Neuron (in vitro differentiated cells): ENCODE measurements around the gene BIRC5.
A peak's percentile ranks its signal among the peaks of the same experiment; 100 is the strongest.

Experiments
- H2AFZ ChIP-seq: one replicate; pipeline ENCODE4 v1.6.1; 2013; ENCODE audit warnings: low read depth, mild to moderate bottlenecking, inconsistent platforms, low read length, moderate library complexity
- H3K27me3 ChIP-seq: one replicate; pipeline ENCODE4 v1.6.1; 2013; ENCODE audit warnings: low read length; ENCODE audit not compliant: insufficient read depth
- H3K36me3 ChIP-seq: one replicate; pipeline ENCODE4 v1.6.1; 2013; ENCODE audit warnings: low read length; ENCODE audit not compliant: insufficient read depth
- H3K4me1 ChIP-seq: one replicate; pipeline ENCODE4 v1.6.1; 2013; ENCODE audit warnings: low read length; ENCODE audit not compliant: insufficient read depth
- H3K4me3 ChIP-seq: 2 replicates; pipeline ENCODE4 v1.5.1; 2013; ENCODE audit warnings: mild to moderate bottlenecking, low read length, moderate library complexity
- H3K9me3 ChIP-seq: one replicate; pipeline ENCODE4 v1.6.1; 2013; ENCODE audit warnings: low read length

BIRC5 gene

GRCh38 chr17:78267253-78268073 is 53.4 kb downstream of the BIRC5 start:
- Histone ChIP-seq H2AFZ (no peak overlapping the region), H3K27me3 (no peaks in the 10 kb centered on the region), H3K36me3 (peaks cover 10% of the 10 kb centered on the region), H3K4me3 (peak overlapping the region; percentile 61), H3K9me3 (no peaks in the 10 kb centered on the region), H3K4me1 (peaks cover 64% of the 10 kb centered on the region)

GRCh38 chr17:78268191-78268874 is 54.3 kb downstream of the BIRC5 start:
- Histone ChIP-seq H3K27me3 (no peaks in the 10 kb centered on the region), H2AFZ (no peak overlapping the region), H3K9me3 (no peaks in the 10 kb centered on the region), H3K36me3 (peaks cover 10% of the 10 kb centered on the region), H3K4me1 (peaks cover 66% of the 10 kb centered on the region), H3K4me3 (peak overlapping the region; percentile 61)

DNA sequence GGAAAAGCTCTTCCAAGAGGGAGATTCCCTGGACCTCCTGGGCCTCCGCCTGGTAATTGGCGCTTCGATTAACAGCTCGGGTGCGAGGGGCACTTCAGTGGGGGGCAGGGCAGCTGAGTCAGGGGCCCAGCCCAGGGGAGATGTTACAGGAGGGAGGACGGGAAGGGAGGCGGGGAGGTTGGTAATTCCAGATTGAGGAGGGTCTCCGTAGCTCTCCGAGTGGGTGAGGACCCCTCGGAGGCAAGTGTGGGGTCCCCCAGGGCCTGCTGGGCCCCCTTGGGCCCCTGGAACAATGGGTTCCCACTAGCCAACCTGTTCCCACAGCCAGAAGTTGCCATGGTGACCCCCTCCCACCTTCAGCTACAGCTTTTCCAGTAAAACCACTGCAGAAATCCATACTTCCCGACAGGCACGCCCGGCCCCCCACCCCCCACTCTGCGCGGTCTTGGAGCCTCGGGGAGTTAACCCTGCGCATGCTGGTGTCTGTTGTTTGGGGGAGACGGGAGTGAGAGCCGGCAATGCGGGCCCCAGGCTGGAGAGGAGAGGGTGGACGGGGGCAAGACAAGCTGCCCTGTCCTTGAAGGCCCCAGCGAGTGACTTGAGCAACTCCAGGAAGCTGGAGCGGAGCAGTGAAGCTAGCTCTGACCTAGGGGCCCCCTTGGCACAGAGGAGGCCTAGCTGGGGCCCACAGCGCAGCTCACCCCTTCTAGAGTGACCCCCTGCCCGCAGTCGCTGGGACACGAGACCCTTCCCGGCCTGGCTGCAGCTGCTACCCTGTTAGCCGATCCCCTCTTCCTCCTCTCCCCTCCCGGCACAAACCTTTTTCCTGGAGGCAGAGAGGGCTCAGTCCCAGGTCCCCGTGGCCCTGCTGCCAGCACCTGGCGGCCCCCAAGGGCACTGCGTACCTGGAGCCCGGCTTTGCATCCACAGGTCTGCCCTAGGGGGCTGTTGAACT is 55.2 kb downstream of the BIRC5 start:
- H3K4me3 ChIP-seq, result peak overlapping the region; percentile 61
- H3K27me3 ChIP-seq, result no peaks in the 10 kb centered on the region
- H3K36me3 ChIP-seq, result peaks cover 10% of the 10 kb centered on the region
- H2AFZ ChIP-seq, result no peak overlapping the region
- no peaks in the 10 kb centered on the region for H3K9me3 ChIP-seq
- peaks cover 57% of the 10 kb centered on the region for H3K4me1 ChIP-seq

GRCh38 chr17:78269955-78270381 is 55.9 kb downstream of the BIRC5 start:
- peak overlapping the region; percentile 61 for H3K4me3 ChIP-seq
- peaks cover 53% of the 10 kb centered on the region for H3K4me1 ChIP-seq

GRCh38 chr17:78271419-78272170 is 57.5 kb downstream of the BIRC5 start:
- Histone ChIP-seq H2AFZ (no peak overlapping the region), H3K27me3 (no peaks in the 10 kb centered on the region), H3K4me1 (peaks cover 47% of the 10 kb centered on the region)

More at GRCh38 chr17:78269955-78270381, 55.9 kb downstream of the BIRC5 start:
- H2AFZ ChIP-seq, result peak overlapping the region; percentile 17
- no peaks in the 10 kb centered on the region for H3K27me3 ChIP-seq
- no peaks in the 10 kb centered on the region for H3K9me3 ChIP-seq
- peaks cover 10% of the 10 kb centered on the region for H3K36me3 ChIP-seq

GRCh38 chr17:78272181-78272913 is 58.3 kb downstream of the BIRC5 start:
- Histone ChIP-seq H2AFZ (no peak overlapping the region), H3K4me1 (peaks cover 40% of the 10 kb centered on the region), H3K36me3 (no peaks in the 10 kb centered on the region), H3K27me3 (no peaks in the 10 kb centered on the region), H3K9me3 (no peaks in the 10 kb centered on the region), H3K4me3 (no peak overlapping the region)

More at GRCh38 chr17:78271419-78272170, 57.5 kb downstream of the BIRC5 start:
- Histone ChIP-seq H3K36me3 (no peaks in the 10 kb centered on the region), H3K4me3 (no peak overlapping the region), H3K9me3 (no peaks in the 10 kb centered on the region)

GRCh38 chr17:78272914-78273258 is 58.8 kb downstream of the BIRC5 start:
- Histone ChIP-seq H3K36me3 (no peaks in the 10 kb centered on the region), H3K27me3 (no peaks in the 10 kb centered on the region), H3K4me1 (peaks cover 38% of the 10 kb centered on the region), H3K9me3 (no peaks in the 10 kb centered on the region), H2AFZ (no peak overlapping the region), H3K4me3 (no peak overlapping the region)

GRCh38 chr17:78273813-78274212 is 59.8 kb downstream of the BIRC5 start:
- no peak overlapping the region for H2AFZ ChIP-seq
- H3K27me3 ChIP-seq, result no peaks in the 10 kb centered on the region
- no peak overlapping the region for H3K4me3 ChIP-seq
- peaks cover 40% of the 10 kb centered on the region for H3K4me1 ChIP-seq
- no peaks in the 10 kb centered on the region for H3K9me3 ChIP-seq
- no peaks in the 10 kb centered on the region for H3K36me3 ChIP-seq
